ENCODE measurements around the gene TBL1X.

DNA sequence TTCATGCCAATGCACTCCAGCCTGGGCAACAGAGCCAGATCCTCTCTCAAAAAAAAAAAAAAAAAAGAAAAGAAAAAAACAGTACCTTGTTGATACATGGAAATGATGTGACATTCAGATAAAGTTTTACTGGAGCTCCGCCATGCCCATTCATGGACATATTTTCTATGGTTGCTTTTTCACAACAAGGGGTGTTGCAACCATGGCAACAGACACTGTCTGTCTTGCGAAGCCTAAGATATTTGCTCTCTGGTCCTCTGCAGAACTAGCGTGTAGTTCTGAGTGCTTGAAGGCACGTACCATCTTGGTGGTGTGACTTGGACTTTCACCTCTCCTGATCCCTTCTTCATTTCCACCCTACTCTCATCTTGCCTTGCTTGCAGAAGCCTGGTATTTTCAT is 53.2 kb downstream of the TBL1X start:
- TF ChIP-seq, protein P1, sequence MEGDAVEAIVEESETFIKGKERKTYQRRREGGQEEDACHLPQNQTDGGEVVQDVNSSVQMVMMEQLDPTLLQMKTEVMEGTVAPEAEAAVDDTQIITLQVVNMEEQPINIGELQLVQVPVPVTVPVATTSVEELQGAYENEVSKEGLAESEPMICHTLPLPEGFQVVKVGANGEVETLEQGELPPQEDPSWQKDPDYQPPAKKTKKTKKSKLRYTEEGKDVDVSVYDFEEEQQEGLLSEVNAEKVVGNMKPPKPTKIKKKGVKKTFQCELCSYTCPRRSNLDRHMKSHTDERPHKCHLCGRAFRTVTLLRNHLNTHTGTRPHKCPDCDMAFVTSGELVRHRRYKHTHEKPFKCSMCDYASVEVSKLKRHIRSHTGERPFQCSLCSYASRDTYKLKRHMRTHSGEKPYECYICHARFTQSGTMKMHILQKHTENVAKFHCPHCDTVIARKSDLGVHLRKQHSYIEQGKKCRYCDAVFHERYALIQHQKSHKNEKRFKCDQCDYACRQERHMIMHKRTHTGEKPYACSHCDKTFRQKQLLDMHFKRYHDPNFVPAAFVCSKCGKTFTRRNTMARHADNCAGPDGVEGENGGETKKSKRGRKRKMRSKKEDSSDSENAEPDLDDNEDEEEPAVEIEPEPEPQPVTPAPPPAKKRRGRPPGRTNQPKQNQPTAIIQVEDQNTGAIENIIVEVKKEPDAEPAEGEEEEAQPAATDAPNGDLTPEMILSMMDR (IDR thresholded peaks at IDR 0.05) = no peak
- no peak for TF ChIP-seq POLR2A (IDR thresholded peaks at IDR 0.05; ENCODE audit: low read depth)
- no peak for TF ChIP-seq EP300 (IDR thresholded peaks at IDR 0.05)

All from esophagus muscularis mucosa (tissue), 4 donors.